GM21786 (cell line): ENCODE results near the gene AKAP8L.
A peak's percentile ranks its signal among the peaks of the same experiment; 100 is the strongest.
"Not testable (repeated sequence)": the region's sequence is repeated elsewhere in the genome, so short reads cannot be mapped to it uniquely, and the experiment has no call there.

ENCODE experiments used
- ATAC-seq: cut with Tn5 transposase; IDR thresholded peaks from one replicate; pipeline ENCODE4 v1.9.1; 2021; ENCODE audit not compliant: unreplicated experiment

Gene AKAP8L

GRCh38 chr19:15357906-15358305 lies 60.9 kb downstream of the AKAP8L start:
- ATAC-seq: no peak

DNA sequence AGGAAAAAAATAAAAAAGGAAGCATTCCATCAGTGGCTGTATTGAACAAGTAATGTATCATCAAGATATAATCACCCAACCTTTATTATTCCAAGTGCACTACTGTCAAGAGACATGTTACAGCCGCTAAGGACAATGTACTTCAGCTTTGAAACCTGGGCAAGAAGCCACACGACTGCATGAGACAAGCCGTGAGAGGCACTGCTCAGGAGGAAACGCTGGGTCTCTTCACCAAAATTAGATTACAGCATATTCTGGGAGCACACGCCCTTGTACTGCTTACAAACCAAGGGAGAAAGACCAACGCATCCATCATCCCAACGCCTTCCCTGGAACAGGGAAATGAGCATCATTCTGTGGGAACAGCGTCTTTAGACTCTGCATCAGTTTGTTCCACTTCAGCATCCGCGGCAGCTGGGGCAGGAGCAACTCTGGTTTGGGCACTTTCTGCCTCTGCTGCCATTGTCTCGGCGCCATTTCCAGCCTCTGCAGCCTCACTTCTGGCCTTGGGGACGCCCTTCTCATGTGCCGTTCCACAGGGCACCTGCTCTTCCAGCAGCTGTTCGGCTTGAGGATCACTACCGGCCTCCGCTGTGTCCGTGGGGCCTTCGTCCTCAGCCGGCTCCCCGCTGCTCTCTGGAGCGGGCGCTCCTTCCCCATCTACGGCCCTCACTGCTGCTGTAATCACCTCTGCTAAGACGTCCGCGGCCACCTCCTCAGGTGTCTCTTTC lies 64.1 kb downstream of the AKAP8L start:
- no peak for ATAC-seq

GRCh38 chr19:15353908-15354307 lies 64.9 kb downstream of the AKAP8L start:
- no peak for ATAC-seq

DNA sequence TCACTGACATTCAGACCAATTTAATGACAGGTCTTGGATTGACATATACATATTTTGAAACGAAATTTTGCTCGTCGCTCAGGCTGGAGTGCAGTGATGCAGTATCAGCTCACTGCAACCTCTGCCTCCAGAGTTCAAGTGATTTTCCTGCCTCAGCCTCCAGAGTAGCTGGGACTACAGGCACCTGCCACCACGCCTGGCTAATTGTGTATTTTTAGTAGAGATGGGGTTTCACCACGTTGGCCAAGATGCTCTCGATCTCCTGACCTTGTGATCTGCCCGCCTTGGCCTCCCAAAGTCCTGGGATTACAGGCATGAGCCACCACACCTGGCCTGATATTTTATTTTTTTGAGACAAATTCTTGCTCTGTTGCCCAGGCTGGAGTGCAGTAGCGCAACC lies 66.3 kb downstream of the AKAP8L start:
- not testable (repeated sequence) for ATAC-seq

GRCh38 chr19:15341328-15341727 lies 77.5 kb downstream of the AKAP8L start:
- ATAC-seq: not testable (repeated sequence)

DNA sequence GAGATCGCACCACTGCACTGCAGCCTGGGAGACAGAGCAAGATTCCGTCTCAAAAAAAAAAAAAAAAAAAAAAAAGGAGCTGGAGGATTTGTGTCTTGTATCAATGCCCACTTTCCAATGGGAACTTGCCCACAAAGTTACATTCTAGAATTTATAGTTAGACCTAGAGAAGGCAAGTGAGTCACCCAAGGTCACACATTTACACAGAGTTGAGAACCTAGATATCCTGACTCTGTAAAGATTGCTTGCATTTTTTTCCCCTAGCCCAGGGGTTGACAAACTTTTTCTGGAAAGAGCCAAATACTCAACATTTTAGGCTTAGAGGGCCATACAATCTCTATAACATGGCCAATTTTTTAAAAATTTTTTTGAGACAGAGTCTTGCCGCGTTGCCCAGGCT lies 78.7 kb downstream of the AKAP8L start:
- ATAC-seq: no peak

GRCh38 chr19:15337202-15337601 lies 81.6 kb downstream of the AKAP8L start:
- no peak for ATAC-seq

DNA sequence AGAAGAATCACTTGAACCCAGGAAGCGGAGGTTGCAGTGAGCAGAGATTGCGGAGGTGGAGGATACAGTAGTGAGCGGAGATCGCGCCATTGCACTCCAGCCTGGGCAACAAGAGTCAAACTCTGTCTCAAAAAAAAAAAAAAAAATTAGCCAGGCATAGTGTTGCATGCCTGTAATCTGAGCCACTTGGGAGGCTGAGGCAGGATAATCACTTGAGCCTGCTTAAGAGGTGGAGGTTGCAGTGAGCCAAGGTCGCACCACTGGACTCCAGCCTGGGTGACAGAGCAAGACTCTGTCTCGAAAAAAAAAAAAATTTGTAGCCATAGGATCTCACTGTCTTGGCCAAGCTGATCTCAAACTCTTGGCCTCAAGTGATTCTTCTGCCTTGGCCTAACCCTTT lies 82.8 kb downstream of the AKAP8L start:
- not testable (repeated sequence) for ATAC-seq

GRCh38 chr19:15332311-15332996 lies 86.3 kb downstream of the AKAP8L start, which contains the start of gene BRD4:
TSS of gene BRD4 (minus strand) at chr19:15332539. CDS start at chr19:15273099, 59,440 bp downstream.
- ATAC-seq: peak; percentile 47

- ATAC-seq: peak; percentile 22
These were observed 87.1 kb downstream of the AKAP8L start for GRCh38 chr19:15331419-15332310.

DNA sequence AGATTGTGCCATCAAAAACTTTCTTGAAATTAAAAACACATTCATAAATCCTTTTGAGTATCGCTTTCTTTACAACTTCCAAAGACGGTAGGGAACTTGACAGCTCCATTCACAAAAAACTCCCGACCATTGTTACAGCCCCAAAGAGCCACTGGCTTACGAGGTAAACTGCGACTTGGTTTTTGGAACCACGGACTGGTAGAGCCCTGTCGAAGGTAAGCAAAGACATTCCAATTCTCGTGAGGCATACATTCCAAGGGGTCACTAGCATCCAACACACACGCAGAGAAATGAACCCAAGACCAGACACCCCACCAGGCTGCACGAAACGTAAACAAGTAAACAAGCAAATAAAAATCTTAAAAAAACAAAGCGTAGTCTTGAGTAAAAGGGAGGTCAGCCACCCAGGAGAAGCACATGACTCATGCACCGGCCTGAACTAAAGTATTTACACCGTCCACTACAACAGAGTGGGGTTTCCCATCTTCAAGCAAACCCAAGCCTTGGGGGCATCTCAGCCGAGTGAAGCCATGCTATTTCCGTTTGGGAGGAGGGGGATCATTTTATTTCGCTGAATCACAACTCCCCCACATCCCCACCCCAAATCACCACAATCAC lies 87.9 kb downstream of the AKAP8L start:
- no peak for ATAC-seq
